ENCODE measurements around the gene ACSL5.
"Not testable (repeated sequence)": the region's sequence is repeated elsewhere in the genome, so short reads cannot be mapped to it uniquely, and the experiment has no call there.

ACSL5 gene

DNA sequence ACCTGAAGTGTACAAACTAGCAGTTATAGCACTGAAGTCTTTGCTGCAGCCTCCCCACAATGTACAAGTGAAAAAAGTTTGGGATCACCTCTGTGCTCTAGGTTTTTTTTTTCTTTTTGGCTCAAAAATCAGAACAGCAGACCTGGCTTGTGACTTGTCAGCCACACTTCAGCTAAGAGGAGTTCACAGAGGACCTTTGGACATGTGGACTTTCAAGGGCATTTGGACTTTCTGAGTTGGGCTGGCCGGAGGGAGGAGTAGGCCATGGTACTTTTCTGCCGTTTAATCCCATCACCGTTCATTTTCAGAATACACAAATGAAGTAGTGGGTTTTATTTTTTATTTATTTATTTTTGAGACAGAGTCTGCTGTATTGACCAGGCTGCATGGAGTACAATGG lies 21.9 kb upstream of the ACSL5 start:
- DNase-seq = no peak

- no peak for DNase-seq
Observed at GRCh38 chr10:112353046-112353445, 20.9 kb upstream of the ACSL5 start.

DNA sequence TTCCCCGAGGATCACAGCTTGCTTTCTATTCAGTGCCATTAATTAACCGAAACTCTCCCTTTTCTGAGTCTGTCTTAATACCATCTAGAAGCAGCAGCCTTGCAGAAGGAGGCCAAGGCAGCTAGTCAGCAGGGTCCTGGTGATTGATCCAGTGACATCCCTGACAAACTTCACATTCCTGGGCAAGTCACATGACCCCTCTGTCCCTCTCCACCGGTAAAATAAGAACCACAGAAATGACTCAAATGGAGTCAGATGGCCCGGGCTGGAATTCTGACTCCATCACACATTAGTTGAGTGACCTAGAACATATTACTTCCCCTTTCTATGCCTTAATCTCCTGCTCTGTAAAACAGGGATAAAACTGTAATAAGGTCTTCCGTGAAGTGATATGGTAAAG lies 17.2 kb upstream of the ACSL5 start:
- no peak for DNase-seq

- no peak for DNase-seq
Observed at GRCh38 chr10:112359606-112360307, 14.2 kb upstream of the ACSL5 start.

DNA sequence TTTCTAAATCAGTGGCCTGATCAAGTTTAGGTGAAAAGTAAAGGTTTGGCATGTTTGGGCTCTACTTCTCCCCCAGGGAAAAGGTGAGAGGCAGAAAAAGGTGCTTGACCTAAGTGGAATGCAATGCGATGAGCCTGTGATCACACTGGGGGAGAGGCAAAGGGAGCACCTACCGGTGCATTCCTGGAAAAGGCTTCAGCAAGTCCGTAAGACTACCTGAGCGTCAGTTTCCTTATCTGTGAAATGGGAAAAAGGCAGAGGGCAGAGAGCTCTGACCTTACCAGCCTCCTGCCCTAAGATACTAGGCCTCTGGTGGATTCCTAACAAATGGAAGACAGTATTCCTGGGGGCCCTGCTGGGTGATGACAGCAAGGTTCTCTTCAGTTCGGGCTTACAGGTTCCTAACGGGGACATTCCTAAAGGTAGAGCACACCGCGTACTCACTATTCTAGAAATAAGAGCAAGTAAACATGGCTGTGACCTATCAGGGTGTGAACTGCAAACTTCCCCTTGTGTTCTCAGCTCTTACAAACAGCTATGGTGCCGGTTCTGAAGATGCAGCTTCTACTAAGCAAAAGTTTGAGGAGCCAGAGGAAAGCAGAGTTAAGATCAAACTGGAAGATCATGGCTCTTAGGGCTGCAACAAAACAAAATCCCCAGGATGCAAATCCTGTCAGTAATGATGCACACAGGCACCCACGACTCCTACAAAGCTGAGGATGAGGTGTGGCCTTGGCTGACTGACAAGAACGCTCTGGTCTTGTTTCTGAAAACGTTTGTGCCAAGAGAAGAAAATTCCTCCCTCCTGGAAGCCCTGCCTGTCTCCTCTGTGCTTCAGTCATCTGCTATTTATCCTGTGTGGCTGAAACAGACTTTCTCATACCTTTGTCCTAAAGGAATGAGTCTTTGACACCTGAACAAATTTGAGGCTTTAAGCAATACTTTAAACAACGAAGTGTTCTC lies 13.3 kb upstream of the ACSL5 start:
- DNase-seq = no peak

- no peak for DNase-seq
Observed at GRCh38 chr10:112361951-112362751, 11.8 kb upstream of the ACSL5 start.

DNA sequence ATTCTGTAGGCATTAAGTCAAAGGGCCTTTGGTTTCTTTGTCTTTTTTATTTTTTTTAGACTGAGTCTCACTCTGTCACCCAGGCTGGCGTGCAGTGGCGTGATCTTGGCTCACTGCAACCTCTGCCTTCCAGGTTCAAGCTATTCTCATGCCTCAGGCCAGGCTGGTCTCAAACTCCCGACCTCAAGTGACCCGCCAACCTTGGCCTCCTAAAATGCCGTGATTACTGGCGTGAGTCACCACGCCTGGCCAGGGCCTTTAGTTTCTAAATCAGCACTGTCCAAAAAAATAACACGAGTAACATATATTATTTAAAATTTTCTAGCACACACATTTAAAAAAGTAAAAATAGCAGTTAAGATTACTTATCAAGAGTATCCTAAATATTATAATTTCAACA lies 11.1 kb upstream of the ACSL5 start:
- no peak for DNase-seq

GRCh38 chr10:112363696-112364688 lies 9.9 kb upstream of the ACSL5 start:
- DNase-seq = no peak

DNA sequence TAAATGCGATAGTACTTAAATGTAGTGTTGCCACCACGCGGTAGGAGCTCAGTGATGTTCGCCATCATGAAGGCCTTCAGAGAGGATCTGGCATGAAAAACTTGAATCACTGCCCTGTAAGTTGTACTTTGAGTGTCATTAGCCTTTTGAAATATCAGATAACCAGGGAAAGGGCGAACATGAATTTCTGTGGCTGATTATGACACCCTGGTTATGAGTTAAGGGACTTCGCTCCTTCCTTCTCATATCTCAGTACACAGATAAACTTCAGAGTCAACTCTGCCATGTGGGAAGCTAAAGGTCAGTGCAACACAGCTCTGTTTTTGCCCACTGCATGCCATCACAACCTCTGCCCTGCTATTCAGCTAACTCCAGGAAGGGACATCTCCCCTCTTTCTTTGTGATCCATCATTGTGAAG lies 8.9 kb upstream of the ACSL5 start:
- DNase-seq = no peak

GRCh38 chr10:112365451-112365850 lies 8.5 kb upstream of the ACSL5 start:
- DNase-seq = no peak

GRCh38 chr10:112366992-112367391 lies 6.9 kb upstream of the ACSL5 start:
- DNase-seq = no peak

DNA sequence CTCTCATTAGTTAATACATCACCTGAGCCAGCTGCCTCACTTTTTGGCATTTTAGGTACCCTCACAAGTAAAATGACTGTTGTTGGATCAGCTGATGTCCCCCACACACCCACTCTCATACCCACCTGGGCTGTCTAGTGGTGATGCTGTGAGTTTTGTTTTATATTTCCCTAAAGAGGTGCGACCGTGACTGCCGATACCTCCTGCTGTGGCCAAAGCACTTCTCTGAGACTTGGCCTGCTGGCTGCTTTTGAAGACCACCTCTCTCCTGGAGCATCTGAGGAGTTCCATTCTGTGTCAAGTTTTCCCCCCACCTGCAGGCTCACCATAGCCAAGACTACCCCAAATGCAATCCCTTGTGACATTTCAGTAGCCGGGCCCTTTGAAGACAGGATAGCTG lies 6.4 kb upstream of the ACSL5 start:
- DNase-seq = no peak

GRCh38 chr10:112369495-112370423 lies 4.2 kb upstream of the ACSL5 start:
- no peak for DNase-seq

GRCh38 chr10:112370424-112370819 lies 3.5 kb upstream of the ACSL5 start:
- DNase-seq = no peak

- not testable (repeated sequence) for DNase-seq
Observed at GRCh38 chr10:112371326-112371725, 2.6 kb upstream of the ACSL5 start.

DNA sequence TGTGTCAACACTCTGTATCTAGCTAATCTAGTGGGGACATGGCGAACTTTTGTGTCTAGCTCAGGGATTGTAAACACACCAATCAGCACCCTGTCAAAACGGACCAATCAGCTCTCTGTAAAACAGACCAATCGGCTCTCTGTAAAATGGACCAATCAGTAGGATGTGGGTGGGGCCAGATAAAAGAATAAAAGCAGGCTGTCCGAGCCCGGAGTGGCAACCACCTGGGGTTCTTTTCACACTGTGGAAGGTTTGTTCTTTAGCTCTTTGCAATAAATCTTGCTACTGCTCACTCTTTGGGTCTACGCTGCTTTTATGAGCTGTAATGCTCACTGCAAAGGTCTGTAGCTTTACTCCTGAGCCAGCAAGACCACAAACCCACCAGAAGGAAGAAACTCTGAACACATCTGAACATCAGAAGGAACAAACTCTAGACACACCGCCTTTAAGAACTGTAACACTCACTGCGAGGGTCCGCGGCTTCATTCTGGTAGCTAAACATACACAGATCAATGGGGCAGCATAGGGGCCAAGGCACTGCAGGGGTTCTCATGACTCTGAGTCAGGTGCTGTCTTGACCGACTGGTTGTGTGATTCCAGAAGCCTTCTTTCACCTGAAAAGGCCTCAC lies 1.6 kb upstream of the ACSL5 start:
- not testable (repeated sequence) for DNase-seq

DNA sequence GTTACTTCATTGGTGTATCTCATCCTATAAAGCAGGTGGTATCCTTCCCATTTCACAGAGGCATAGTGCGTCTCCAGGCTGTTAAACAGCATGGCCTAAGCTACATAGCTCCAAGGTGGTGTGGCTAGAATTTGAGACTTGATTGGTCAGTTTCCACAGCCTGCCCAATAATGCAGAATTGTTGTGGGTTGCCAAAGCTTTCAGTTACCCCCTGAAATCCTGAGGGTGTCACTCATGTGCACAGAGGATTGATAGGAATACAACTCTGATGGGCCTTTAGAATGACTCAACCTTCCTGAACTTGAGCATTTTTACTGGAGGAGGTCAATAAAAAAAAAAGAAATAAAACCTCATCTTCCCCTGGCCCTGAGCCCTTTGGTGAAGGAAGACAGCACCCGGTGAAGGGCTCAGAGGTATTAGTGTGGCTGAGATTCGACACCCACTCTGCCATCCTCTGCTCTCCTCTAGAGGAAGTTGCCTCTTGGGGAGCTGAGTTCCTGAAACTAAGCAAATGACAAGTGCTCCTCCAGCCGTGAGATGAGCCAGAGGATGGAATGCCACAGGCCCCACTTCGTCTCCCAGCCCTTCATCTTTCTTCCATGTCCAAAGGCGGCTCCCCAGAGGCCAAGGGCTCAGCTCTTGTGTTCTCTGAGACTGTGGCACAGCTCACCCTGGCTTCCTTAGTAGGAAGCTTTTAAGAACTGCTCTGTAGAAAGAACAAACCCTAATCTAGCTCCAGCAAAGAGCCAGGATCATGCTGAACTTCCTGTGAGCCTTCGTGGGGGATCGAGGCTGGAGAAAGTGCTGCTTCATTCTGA lies 1.0 kb downstream of the ACSL5 start:
- peak; percentile 5 to 53 for DNase-seq

- DNase-seq = peak; percentile 38 to 70
Observed at GRCh38 chr10:112375721-112376395, 1.9 kb downstream of the ACSL5 start.

DNA sequence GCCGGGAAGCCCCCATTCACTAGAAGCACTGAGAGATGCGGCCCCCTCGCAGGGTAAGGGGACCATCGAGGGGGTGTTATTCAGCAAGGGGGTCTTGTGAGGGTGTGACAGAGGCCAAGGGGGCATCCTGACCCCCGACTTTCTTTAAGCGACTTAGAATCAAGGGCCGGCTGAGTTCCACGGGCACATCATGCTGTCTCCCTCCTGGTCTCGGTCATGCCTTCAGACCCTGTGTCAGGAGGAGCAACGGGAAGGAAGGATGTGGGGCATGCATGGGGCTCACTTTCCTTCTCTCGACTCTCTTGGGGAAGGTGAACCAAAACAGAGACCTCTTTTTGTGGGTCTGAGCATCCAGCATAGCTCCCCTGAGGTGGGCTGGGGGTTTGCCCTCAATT lies 2.5 kb downstream of the ACSL5 start:
- DNase-seq = no peak

Measured in bone marrow (tissue), 2 donors.